Activated T-helper 2 cell treated with anti-CD3 and anti-CD28 coated beads, Interferon-gamma antibody, Interleukin-2, Interleukin-4, amounts not matched to agents 10 μg/mL and 5 μg/mL and 100 μg/mL, durations not matched to agents 14 hours and 24 hours and 36 hours (primary cell): ENCODE measurements around the gene ARPP21. TPM values are rescaled to one million over a fixed set of nuclear protein-coding genes. Genes with fewer than 3 reads are reported as not detected.

Experiments
- DNase-seq: peaks from one replicate; pipeline ENCODE4 v3.0.0; 2021; ENCODE audit warnings: low spot score
- H3K27ac Mint-ChIP-seq: one replicate; pipeline ENCODE4 v1.8.0; 2021; ENCODE audit warnings: mixed read lengths
- H3K27me3 Mint-ChIP-seq: one replicate; pipeline ENCODE4 v1.8.0; 2021; ENCODE audit warnings: low read depth, mixed read lengths
- H3K36me3 Mint-ChIP-seq: one replicate; pipeline ENCODE4 v1.8.0; 2021; ENCODE audit warnings: low read depth, mixed read lengths
- H3K4me1 Mint-ChIP-seq: one replicate; pipeline ENCODE4 v1.8.0; 2021; ENCODE audit warnings: low read depth, mixed read lengths
- H3K4me3 Mint-ChIP-seq: one replicate; pipeline ENCODE4 v1.8.0; 2021; ENCODE audit warnings: low read depth, mild to moderate bottlenecking, moderate library complexity, mixed read lengths
- H3K9me3 Mint-ChIP-seq: one replicate; pipeline ENCODE4 v1.8.0; 2021; ENCODE audit warnings: mixed read lengths
- intact Hi-C: fragments of 100-400 bp; cut with micrococcal nuclease; formaldehyde crosslinking; loops from one replicate; pipeline ENCODE4 v1.15.1; 2023
- total RNA-seq: library from RNA; stranded (reverse); gene quantifications from 2 replicates; pipeline ENCODE4 v1.2.3, GENCODE V29; 2022

ARPP21 gene
- total RNA-seq, 1 donor from 2014 or later, result 0.14 TPM

DNA sequence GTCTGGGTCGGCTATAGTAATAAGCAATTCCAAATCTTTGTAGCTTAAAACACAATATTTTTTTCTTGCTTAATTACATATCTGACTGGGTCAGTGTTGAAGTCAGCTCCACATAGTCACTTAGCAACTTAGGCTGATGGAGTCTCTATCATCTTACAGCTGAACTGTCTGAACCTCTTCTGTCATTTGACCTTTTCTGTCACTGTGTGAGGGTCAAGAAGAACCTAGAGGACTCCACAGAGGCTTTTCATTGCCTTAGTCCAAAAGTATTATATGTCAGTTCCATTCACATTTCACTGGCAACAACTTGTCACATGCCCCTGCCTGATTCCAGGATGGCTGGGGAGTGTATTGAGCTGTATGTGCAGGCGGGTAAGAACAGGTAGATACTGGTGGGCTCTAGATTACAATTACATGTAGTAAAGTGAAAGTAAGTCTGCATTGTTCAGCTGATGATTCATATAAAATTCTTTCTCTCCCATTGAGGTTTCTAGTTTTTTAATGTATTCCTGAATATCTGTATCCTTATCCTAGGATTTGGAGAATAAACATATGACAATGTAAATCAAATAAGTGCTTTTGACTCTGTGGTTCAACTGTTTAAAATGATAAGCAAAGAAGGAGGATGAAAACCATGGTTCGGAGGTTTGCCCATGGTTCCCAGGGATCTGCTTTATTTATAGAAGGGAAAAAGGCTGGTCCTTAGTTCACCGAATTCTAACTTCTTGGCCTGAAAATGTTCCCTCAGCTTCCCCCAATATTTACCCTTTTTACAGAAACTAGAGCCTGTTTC lies 5.8 kb upstream of the ARPP21 start:
- Mint-ChIP-seq H3K27me3 (peaks cover 10% of the 10 kb centered on the region), H3K4me1 (no peaks in the 10 kb centered on the region), H3K36me3 (no peaks in the 10 kb centered on the region), H3K4me3 (no peak overlapping the region), H3K9me3 (no peaks in the 10 kb centered on the region), H3K27ac (no peak overlapping the region)
- intact Hi-C loops, result no loop called here
- DNase-seq, result no peak

DNA sequence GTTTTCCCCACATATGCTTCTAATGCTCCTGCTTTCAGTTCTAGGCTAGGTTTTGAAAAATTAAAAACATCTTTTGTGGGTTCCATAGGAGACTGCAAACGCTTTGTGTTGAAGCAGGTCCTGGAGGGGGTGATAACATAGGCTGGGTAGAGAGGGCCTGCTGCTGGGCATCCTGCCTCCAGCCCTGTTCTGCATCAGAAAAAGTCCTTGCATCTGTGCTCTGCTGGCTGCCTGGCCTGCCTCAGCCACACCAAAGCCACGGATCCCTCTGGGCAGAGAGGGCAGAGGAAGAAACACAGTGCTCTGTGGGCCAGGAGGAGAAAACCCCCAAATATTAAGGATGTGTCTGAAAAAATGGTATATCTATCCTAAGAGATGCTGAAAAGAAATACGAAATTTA lies 3.9 kb upstream of the ARPP21 start:
- Mint-ChIP-seq H3K27me3 (peaks cover 26% of the 10 kb centered on the region), H3K4me3 (no peak overlapping the region), H3K36me3 (no peaks in the 10 kb centered on the region), H3K4me1 (peaks cover 5% of the 10 kb centered on the region), H3K9me3 (no peaks in the 10 kb centered on the region), H3K27ac (no peak overlapping the region)
- intact Hi-C loops, result no loop called here
- DNase-seq, result no peak

DNA sequence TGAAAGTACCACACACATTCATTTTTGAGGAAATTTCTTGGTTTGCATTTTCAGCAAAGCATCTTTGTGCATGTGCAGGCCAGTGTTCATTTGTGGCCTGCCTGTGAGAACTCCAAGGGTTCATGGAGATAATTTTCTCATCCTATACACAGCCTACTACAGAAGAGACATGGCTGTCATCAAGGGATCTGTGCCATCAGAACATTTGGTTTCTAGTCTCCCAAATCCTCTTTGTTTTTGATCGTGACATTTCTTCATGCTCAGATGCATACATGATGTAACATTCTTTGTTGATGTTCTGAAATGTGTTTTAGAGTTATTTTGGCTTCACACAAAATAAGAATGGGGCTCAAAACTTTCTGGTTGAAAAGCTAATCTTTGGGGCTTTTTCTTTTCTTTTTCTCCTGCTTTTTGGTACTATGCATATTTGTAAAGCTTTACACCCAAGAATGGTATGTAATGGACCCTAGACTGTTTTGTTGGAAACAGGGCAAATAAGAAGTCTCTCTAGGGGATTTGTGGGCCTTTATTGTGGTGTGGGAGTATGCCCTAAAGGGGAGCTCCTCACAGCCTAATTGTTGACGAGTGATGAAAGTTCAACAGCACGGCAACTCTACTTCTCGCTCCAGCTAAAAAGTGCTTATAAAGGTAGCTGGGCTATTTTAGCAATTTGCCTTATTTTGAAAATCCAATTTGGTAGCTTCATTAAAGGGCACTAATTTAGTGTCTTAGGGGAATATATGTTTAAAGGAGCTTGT lies 3.2 kb upstream of the ARPP21 start:
- H3K4me3 Mint-ChIP-seq, result no peak overlapping the region
- H3K27me3 Mint-ChIP-seq, result peaks cover 33% of the 10 kb centered on the region
- no peak overlapping the region for H3K27ac Mint-ChIP-seq
- intact Hi-C loops, result no loop called here
- H3K9me3 Mint-ChIP-seq, result no peaks in the 10 kb centered on the region
- H3K36me3 Mint-ChIP-seq, result no peaks in the 10 kb centered on the region
- no peak for DNase-seq
- peaks cover 6% of the 10 kb centered on the region for H3K4me1 Mint-ChIP-seq

DNA sequence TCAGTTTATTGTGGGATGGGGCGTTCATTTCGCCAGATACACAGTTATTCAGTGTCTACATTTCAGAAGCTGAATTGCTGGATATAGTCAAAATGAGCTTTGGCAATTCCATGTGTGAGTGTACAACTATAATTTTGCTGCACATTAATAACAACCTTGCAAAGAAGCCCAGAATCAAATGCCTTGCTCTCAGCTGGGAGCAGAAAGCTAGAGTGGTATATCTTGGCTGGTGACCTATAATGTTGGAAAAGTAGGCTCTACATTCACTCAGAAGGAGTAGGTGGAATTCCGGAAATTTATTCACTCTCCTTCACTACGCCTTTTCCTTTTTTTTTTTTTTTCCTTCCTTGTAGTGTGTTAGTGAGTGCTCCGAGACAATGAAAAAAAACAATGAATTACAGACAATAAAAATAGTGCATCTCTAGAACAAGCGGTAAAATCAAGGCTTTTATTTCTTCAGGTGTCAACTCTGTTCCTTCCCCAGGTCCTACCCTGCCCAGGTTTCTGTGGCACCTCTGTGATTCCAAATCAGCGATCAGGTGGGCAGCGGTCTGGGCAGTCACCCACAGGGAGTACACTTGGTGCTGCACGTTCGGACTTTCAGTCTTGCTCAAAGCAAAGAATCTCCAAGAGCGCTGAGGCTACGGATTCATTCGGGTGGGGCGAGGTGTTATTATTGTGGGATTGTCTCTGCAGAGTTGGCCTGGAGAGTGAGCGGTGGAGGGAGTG lies 910 bp upstream of the ARPP21 start:
- H3K27me3 Mint-ChIP-seq, result peaks cover 43% of the 10 kb centered on the region
- no peaks in the 10 kb centered on the region for H3K9me3 Mint-ChIP-seq
- H3K27ac Mint-ChIP-seq, result no peak overlapping the region
- H3K4me3 Mint-ChIP-seq, result no peak overlapping the region
- DNase-seq, result no peak
- H3K36me3 Mint-ChIP-seq, result no peaks in the 10 kb centered on the region
- peaks cover 6% of the 10 kb centered on the region for H3K4me1 Mint-ChIP-seq
- intact Hi-C loops, result no loop called here

DNA sequence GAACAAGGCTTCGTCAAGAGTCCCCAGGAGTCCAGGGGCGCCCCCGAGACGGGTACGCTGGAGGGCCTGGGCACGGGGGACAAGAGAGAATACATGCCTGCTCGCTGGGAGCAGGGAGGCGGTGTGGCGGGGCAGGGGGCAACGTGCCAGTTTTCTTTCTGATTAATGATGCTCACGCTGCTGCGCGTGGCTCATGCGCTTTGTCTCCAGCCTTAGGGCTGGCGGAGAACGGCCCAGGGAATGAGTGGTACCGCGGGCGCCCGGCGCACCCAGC lies 408 bp upstream of the ARPP21 start:
- H3K27me3 Mint-ChIP-seq, result peaks cover 43% of the 10 kb centered on the region
- no peak overlapping the region for H3K4me3 Mint-ChIP-seq

DNA sequence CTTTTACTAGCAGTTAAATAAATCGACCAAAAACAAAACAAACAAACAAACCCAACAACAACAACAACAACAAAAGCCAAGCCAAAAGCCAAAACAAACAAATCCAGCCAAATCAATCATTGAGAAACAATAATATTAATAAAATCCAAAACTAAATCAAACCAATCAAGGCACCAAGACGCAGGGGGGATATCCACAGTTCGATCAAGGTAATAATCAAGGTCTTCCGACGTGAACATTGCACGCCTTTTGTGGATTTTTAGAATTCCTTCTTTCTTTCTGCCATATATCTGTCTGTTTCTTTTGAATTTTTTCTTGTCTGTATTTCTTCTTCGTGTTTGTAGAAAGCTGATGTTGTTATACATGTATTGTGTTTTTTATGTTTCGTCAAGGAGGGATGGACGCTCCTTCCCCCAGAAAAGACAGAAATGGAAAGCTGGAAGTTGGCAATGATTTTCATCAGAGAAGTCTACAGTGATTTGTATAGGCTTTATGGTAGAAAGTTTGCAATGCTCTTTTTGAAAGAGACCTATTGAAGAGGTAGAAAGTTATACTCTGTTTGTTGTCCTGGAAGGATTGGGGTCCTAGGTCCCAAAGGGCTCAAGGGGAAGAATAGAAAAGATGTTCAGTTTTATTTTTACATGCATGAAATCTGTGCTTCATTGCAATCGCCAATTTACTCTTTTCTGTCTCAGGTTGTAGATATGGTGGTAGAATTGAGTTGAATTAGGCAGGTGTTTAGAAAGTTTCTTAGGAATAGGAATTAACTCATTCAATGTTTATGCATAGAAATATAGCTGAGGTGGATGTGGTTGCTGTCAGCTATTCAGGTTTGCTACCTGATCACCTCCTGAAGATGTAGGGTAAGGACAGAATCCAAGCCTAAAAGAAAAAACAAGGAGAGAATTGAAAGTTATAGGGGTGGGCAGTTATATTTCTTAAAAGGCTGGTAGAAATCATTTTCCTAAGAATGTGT lies 1.2 kb downstream of the ARPP21 start:
- no peak for DNase-seq
- H3K9me3 Mint-ChIP-seq, result no peaks in the 10 kb centered on the region
- no peaks in the 10 kb centered on the region for H3K36me3 Mint-ChIP-seq
- intact Hi-C loops, result no loop called here
- no peak overlapping the region for H3K27ac Mint-ChIP-seq
- peaks cover 43% of the 10 kb centered on the region for H3K27me3 Mint-ChIP-seq
- peaks cover 6% of the 10 kb centered on the region for H3K4me1 Mint-ChIP-seq
- H3K4me3 Mint-ChIP-seq, result no peak overlapping the region

More for the DNA sequence above, 408 bp upstream of the ARPP21 start:
- Mint-ChIP-seq H3K36me3 (no peaks in the 10 kb centered on the region), H3K9me3 (no peaks in the 10 kb centered on the region), H3K27ac (no peak overlapping the region), H3K4me1 (peaks cover 6% of the 10 kb centered on the region)
- DNase-seq, result no peak
- intact Hi-C loops, result no loop called here

DNA sequence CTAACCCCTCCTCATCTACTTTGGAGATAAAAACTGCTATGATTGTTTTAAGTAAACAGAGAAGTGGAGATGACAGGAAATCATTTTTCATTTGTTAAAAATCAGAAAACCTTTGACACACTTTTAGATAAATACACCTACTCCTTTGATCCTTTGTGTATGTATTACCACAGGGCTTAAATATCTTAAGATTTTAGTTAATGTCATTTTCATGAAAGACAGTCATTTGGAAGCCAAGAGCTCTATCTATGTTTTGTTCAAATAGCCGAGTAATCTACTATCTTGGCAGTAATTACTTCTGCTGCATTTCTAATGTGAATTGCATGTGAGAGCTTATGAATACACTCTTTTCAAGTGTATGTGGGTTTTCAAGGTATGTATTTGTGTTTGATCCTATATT lies 2.0 kb downstream of the ARPP21 start:
- no peak for DNase-seq
- Mint-ChIP-seq H3K4me1 (peaks cover 6% of the 10 kb centered on the region), H3K27me3 (peaks cover 43% of the 10 kb centered on the region), H3K4me3 (no peak overlapping the region), H3K27ac (no peak overlapping the region), H3K36me3 (no peaks in the 10 kb centered on the region), H3K9me3 (no peaks in the 10 kb centered on the region)
- intact Hi-C loops, result no loop called here

DNA sequence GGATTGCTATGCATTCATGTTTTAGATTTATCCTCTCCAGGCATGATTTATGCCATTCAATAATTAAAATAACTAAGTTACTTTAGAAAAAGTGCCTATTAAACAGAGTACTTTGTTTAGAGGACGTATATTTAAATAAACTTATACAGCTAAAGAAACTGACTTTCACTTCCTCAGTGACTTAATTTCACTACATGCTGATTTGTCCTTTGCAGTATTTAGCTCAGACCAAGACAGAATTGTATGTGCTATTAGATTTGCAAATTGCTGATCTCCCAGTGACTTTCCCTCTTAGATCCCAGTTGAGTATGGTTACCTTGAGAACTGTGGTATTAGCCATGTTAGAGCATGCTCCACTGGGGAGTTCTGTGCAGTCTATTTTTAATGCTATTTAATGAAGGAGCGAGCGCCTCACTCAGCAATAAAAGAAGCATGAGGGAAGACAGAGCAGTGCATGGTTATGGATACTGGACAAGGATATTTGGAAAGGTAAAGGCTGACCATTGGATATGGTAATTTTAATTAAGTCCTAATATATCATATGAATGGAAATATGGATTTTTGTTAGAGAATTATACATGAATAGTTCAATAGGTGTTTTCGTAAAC lies 2.7 kb downstream of the ARPP21 start:
- intact Hi-C loops, result no loop called here
- Mint-ChIP-seq H3K4me1 (peaks cover 6% of the 10 kb centered on the region), H3K4me3 (no peak overlapping the region), H3K27me3 (peaks cover 43% of the 10 kb centered on the region), H3K36me3 (no peaks in the 10 kb centered on the region), H3K27ac (no peak overlapping the region), H3K9me3 (no peaks in the 10 kb centered on the region)
- DNase-seq, result no peak

DNA sequence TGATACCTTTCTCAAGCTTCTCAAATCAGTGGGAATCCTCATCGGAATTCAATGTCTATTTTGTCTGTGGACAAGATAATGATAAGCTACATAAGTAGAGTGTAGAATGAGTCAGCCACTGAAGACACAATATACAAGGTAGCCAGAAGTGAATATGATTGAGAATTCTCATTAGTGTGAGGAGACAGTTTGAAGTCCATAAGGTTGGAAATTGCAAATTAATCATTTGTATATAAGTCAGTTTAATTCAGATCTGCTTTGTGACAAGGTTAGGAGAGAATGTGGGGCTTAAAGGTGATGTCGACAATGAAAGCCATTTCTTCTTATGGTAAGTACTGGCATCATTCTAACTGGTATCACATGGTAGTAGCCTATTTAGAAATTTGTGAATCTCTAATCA lies 4.2 kb downstream of the ARPP21 start:
- intact Hi-C loops, result no loop called here
- Mint-ChIP-seq H3K4me3 (no peak overlapping the region), H3K27me3 (peaks cover 34% of the 10 kb centered on the region), H3K36me3 (no peaks in the 10 kb centered on the region), H3K4me1 (peaks cover 6% of the 10 kb centered on the region), H3K27ac (no peak overlapping the region), H3K9me3 (no peaks in the 10 kb centered on the region)
- no peak for DNase-seq

DNA sequence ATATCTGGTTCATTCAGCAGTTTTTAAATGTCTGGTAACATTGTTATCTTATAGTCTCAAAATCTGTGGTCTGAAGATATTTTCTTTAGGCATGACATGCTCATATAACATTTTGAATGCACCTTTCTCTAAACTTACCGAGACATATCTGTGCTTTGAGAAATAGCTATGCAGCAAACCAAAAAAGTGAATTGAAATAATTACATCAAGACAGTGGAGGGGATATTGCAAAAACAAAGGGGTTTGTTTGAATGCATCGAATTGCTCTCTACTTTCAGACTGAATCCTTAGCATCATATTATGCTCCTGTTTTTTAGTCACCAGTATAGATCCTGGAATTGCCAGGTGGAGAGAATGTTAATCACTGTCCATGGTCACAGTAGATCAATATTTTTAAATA lies 5.1 kb downstream of the ARPP21 start:
- no peaks in the 10 kb centered on the region for H3K9me3 Mint-ChIP-seq
- no peak overlapping the region for H3K4me3 Mint-ChIP-seq
- peaks cover 6% of the 10 kb centered on the region for H3K4me1 Mint-ChIP-seq
- no peak for DNase-seq
- H3K36me3 Mint-ChIP-seq, result no peaks in the 10 kb centered on the region
- intact Hi-C loops, result no loop called here
- H3K27ac Mint-ChIP-seq, result no peak overlapping the region
- H3K27me3 Mint-ChIP-seq, result peaks cover 27% of the 10 kb centered on the region

DNA sequence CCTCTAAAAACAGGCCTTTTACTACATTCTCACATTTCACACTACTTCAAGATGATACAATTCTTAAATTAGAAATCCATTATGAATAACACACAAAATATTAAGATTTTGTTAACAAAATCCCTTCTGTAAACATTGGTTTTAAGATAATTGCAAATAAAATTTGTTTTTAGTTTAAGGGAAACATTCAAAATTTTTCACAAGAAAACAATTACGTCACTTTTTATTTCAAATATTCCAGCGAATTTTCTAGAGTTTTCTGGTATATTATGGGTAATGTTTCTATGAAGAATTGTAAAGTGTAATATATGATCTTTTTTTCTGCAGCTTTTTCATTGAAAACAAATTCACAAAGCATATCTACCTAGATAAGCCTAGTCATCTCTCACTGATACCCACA lies 5.9 kb downstream of the ARPP21 start:
- no peaks in the 10 kb centered on the region for H3K36me3 Mint-ChIP-seq
- no peak for DNase-seq
- no peak overlapping the region for H3K4me3 Mint-ChIP-seq
- no peak overlapping the region for H3K27ac Mint-ChIP-seq
- peaks cover 19% of the 10 kb centered on the region for H3K27me3 Mint-ChIP-seq
- intact Hi-C loops, result no loop called here
- peaks cover 3% of the 10 kb centered on the region for H3K4me1 Mint-ChIP-seq
- H3K9me3 Mint-ChIP-seq, result no peaks in the 10 kb centered on the region

DNA sequence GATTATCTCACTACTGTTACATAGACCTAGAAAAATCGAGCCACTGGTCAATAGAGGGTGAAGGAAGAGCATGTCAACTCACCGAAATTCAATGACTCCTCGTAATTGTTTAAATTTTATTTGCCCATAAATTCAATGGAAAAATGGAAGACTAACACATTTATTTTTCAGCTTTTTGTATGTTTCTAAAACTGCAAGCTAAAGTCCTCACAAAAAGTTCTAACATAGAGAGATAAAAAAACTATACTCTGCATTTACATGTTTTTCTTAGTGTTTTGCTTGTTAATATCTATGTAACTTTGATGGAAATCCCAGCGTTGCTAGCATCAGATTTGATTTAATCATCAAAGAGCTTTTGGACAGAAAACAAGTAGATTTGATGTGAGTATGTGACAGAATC lies 6.8 kb downstream of the ARPP21 start:
- Mint-ChIP-seq H3K27ac (no peak overlapping the region), H3K36me3 (no peaks in the 10 kb centered on the region), H3K27me3 (peaks cover 10% of the 10 kb centered on the region), H3K4me3 (no peak overlapping the region), H3K4me1 (no peaks in the 10 kb centered on the region), H3K9me3 (no peaks in the 10 kb centered on the region)
- intact Hi-C loops, result no loop called here
- no peak for DNase-seq
